ENCODE measurements around the gene INTS13. TPM values are rescaled to one million over a fixed set of nuclear protein-coding genes. Genes with fewer than 3 reads are reported as not detected.
"Not testable (repeated sequence)": the region's sequence is repeated elsewhere in the genome, so short reads cannot be mapped to it uniquely, and the experiment has no call there.

INTS13 gene
- total and polyA plus RNA-seq, 2 donors (not counting 1 experiment from before 2014, with no cell fraction given): 29.2 to 33.0 TPM

DNA sequence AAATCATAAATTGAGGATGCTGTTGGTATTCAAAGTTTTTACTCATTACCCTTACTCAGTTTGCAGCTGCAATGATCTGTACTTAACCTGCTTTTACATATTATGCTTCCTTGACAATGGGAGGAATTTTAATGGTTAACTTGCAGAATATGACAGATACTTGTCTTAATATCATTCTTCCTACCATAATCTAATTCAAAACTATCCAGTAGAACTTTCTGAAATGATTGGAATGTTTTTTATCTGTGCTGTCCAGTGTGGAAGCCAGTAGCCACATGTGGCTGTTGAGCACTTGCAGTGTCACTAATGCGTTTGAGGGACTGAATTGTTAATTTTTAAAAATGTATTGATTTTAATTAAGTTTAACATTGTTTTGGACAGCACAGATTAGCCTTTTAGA is 24.0 kb upstream of the INTS13 start:
- no peak for TF ChIP-seq EZH2 (IDR thresholded peaks at IDR 0.05; ENCODE audit: low read length, missing control alignments)
- H3K27ac ChIP-seq (ENCODE audit: insufficient read depth, low read length): no peak overlapping the region
- no peaks in the 10 kb centered on the region for H4K20me1 ChIP-seq (ENCODE audit: control insufficient read depth, extremely low read depth, insufficient read depth, low read length)
- H3K27me3 ChIP-seq (ENCODE audit: control insufficient read depth, insufficient read depth, low read length): no peaks in the 10 kb centered on the region
- no peak overlapping the region for H3K4me3 ChIP-seq (replicated peaks in 1 of 4; ENCODE audit: control extremely low read depth in 1 of 4, insufficient read depth in 1 of 4, low read depth in 3 of 4, low read length in 4 of 4)
- no peak overlapping the region for H2AFZ ChIP-seq (ENCODE audit: low read length)
- no peak for DNase-seq (ENCODE audit: low read depth in 2 of 2)
- H3K36me3 ChIP-seq (ENCODE audit: control insufficient read depth, insufficient read depth, low read length): peaks cover 2% of the 10 kb centered on the region
- H3K9ac ChIP-seq (ENCODE audit: insufficient read depth, low read length): no peak overlapping the region
- no peaks in the 10 kb centered on the region for H3K79me2 ChIP-seq (ENCODE audit: control insufficient read depth, insufficient read depth, low read length)
- no peaks in the 10 kb centered on the region for H3K4me1 ChIP-seq (ENCODE audit: control insufficient read depth, extremely low read depth, insufficient read depth, low read length)
- no peaks in the 10 kb centered on the region for H3K9me3 ChIP-seq (ENCODE audit: control insufficient read depth, insufficient read depth, low read depth, low read length)
- no peak overlapping the region for H3K4me2 ChIP-seq (ENCODE audit: extremely low read depth, insufficient read depth, low read length)

DNA sequence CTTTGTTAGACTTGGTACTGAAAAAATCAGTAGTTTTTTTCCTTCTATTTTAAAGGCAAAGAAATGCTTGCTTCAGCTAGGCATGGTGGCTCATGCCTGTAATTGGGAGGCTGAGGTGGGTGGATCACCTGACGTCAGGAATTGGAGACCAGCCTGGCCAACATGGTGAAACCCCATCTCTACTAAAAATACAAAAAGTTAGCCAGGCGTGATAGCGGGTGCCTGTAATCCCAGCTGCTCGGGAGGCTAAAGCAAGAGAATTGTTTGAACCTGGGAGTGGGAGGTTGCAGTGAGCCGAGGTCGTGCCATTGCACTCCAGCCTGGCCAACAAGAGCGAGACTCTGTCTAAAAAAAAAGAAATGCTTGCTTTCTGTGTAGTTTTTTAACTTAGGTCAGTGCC is 23.6 kb upstream of the INTS13 start:
- H3K27me3 ChIP-seq (ENCODE audit: control insufficient read depth, insufficient read depth, low read length); DNase-seq (ENCODE audit: low read depth in 2 of 2); H2AFZ ChIP-seq (ENCODE audit: low read length); H3K79me2 ChIP-seq (ENCODE audit: control insufficient read depth, insufficient read depth, low read length); H3K27ac ChIP-seq (ENCODE audit: insufficient read depth, low read length); H3K9me3 ChIP-seq (ENCODE audit: control insufficient read depth, insufficient read depth, low read depth, low read length); H4K20me1 ChIP-seq (ENCODE audit: control insufficient read depth, extremely low read depth, insufficient read depth, low read length); H3K4me3 ChIP-seq (replicated peaks in 1 of 4; ENCODE audit: control extremely low read depth in 1 of 4, insufficient read depth in 1 of 4, low read depth in 3 of 4, low read length in 4 of 4); H3K36me3 ChIP-seq (ENCODE audit: control insufficient read depth, insufficient read depth, low read length); H3K4me1 ChIP-seq (ENCODE audit: control insufficient read depth, extremely low read depth, insufficient read depth, low read length); H3K4me2 ChIP-seq (ENCODE audit: extremely low read depth, insufficient read depth, low read length); H3K9ac ChIP-seq (ENCODE audit: insufficient read depth, low read length): not testable (repeated sequence)

DNA sequence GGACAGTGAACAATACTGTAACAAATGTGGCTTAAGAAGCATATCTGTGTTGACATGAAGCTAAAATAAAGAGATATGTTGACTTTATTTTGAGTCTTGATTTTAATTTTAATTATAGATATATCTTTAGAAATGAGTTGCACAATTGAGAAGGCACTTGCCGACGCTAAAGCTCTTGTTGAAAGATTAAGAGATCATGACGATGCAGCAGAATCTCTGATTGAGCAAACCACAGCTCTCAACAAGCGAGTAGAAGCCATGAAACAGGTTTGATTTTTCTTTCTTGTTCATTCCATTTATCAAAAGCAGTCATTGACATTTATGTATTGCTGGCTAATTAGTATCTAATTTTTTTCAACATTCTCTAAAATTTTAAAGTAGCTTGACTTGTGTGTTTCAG is 16.2 kb upstream of the INTS13 start:
- no peak overlapping the region for H2AFZ ChIP-seq (ENCODE audit: low read length)
- no peaks in the 10 kb centered on the region for H3K27me3 ChIP-seq (ENCODE audit: control insufficient read depth, insufficient read depth, low read length)
- no peak overlapping the region for H3K9ac ChIP-seq (ENCODE audit: insufficient read depth, low read length)
- H3K27ac ChIP-seq (ENCODE audit: insufficient read depth, low read length): no peak overlapping the region
- H3K4me3 ChIP-seq (replicated peaks in 1 of 4; ENCODE audit: control extremely low read depth in 1 of 4, insufficient read depth in 1 of 4, low read depth in 3 of 4, low read length in 4 of 4): no peak overlapping the region
- no peaks in the 10 kb centered on the region for H3K9me3 ChIP-seq (ENCODE audit: control insufficient read depth, insufficient read depth, low read depth, low read length)
- peaks cover 26% of the 10 kb centered on the region for H3K79me2 ChIP-seq (ENCODE audit: control insufficient read depth, insufficient read depth, low read length)
- H4K20me1 ChIP-seq (ENCODE audit: control insufficient read depth, extremely low read depth, insufficient read depth, low read length): no peaks in the 10 kb centered on the region
- no peaks in the 10 kb centered on the region for H3K4me1 ChIP-seq (ENCODE audit: control insufficient read depth, extremely low read depth, insufficient read depth, low read length)
- no peak overlapping the region for H3K4me2 ChIP-seq (ENCODE audit: extremely low read depth, insufficient read depth, low read length)
- peaks cover 2% of the 10 kb centered on the region for H3K36me3 ChIP-seq (ENCODE audit: control insufficient read depth, insufficient read depth, low read length)
- TF ChIP-seq, protein P1, sequence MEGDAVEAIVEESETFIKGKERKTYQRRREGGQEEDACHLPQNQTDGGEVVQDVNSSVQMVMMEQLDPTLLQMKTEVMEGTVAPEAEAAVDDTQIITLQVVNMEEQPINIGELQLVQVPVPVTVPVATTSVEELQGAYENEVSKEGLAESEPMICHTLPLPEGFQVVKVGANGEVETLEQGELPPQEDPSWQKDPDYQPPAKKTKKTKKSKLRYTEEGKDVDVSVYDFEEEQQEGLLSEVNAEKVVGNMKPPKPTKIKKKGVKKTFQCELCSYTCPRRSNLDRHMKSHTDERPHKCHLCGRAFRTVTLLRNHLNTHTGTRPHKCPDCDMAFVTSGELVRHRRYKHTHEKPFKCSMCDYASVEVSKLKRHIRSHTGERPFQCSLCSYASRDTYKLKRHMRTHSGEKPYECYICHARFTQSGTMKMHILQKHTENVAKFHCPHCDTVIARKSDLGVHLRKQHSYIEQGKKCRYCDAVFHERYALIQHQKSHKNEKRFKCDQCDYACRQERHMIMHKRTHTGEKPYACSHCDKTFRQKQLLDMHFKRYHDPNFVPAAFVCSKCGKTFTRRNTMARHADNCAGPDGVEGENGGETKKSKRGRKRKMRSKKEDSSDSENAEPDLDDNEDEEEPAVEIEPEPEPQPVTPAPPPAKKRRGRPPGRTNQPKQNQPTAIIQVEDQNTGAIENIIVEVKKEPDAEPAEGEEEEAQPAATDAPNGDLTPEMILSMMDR (conservative IDR thresholded peaks at IDR 0.05 in 1 of 2, IDR thresholded peaks at IDR 0.05 in 1 of 2; ENCODE audit: low read depth in 1 of 2, low read length in 2 of 2): no peak
- no peak for DNase-seq (ENCODE audit: low read depth in 2 of 2)

DNA sequence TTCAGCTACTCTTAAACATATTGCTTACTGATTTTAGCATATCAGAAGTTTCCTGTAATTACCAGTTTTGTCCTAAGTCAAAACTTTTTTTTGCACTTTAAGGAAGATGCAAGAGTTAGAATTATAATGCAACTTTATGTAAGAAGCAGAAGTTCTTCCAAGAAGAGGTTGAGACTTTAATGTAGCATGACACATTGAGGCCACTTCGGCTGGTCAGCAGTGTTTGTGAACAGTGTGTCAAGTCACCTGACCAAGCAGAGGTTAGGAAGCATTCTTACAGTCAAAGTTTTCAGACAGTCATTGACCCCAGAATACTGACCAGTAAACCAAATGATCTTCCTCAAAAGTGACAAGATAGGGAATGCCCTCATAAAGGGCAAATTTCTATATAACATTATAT is 15.7 kb upstream of the INTS13 start:
- DNase-seq (ENCODE audit: low read depth in 2 of 2): peak; percentile 16 to 56
- H3K79me2 ChIP-seq (ENCODE audit: control insufficient read depth, insufficient read depth, low read length): peaks cover 29% of the 10 kb centered on the region

More for the DNA sequence above, 15.7 kb upstream of the INTS13 start:
- Histone ChIP-seq H2AFZ (ENCODE audit: low read length) (no peak overlapping the region), H4K20me1 (ENCODE audit: control insufficient read depth, extremely low read depth, insufficient read depth, low read length) (no peaks in the 10 kb centered on the region), H3K27ac (ENCODE audit: insufficient read depth, low read length) (no peak overlapping the region), H3K4me2 (ENCODE audit: extremely low read depth, insufficient read depth, low read length) (no peak overlapping the region), H3K4me1 (ENCODE audit: control insufficient read depth, extremely low read depth, insufficient read depth, low read length) (no peaks in the 10 kb centered on the region), H3K9me3 (ENCODE audit: control insufficient read depth, insufficient read depth, low read depth, low read length) (no peaks in the 10 kb centered on the region), H3K27me3 (ENCODE audit: control insufficient read depth, insufficient read depth, low read length) (no peaks in the 10 kb centered on the region), H3K36me3 (ENCODE audit: control insufficient read depth, insufficient read depth, low read length) (no peaks in the 10 kb centered on the region), H3K9ac (ENCODE audit: insufficient read depth, low read length) (no peak overlapping the region), H3K4me3 (replicated peaks in 1 of 4; ENCODE audit: control extremely low read depth in 1 of 4, insufficient read depth in 1 of 4, low read depth in 3 of 4, low read length in 4 of 4) (no peak overlapping the region)
- no peak for TF ChIP-seq EZH2 (IDR thresholded peaks at IDR 0.05; ENCODE audit: low read length, missing control alignments)
- TF ChIP-seq, protein P1 (conservative IDR thresholded peaks at IDR 0.05 in 1 of 2, IDR thresholded peaks at IDR 0.05 in 1 of 2; ENCODE audit: low read depth in 1 of 2, low read length in 2 of 2): no peak
